HG02943 (cell line): ENCODE measurements around the gene IFNGR1.

Source experiments
- ATAC-seq: cut with Tn5 transposase; IDR thresholded peaks from one replicate; pipeline ENCODE4 v1.9.1; 2021; ENCODE audit warnings: mild to moderate bottlenecking, low read depth, moderate library complexity; ENCODE audit not compliant: unreplicated experiment

The IFNGR1 gene

DNA sequence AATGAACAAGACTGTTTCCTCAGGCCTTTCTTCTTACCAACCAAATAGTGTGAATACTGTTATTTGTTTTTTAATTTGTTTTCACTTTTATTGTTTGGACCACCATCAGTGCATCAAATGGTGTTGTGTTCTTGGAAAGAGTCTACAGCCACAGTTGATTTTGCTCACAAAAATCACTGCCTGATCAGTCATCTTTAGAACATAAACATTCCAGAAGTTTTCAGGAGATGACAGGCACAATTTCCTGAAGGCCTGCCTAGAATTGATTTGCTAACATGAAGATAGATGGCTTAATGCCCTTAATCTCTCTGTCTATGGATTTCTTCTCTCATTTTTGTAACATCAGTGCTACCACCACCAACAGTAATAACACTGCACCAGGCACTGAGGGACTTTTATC lies 59.3 kb downstream of the IFNGR1 start:
- ATAC-seq: no peak

DNA sequence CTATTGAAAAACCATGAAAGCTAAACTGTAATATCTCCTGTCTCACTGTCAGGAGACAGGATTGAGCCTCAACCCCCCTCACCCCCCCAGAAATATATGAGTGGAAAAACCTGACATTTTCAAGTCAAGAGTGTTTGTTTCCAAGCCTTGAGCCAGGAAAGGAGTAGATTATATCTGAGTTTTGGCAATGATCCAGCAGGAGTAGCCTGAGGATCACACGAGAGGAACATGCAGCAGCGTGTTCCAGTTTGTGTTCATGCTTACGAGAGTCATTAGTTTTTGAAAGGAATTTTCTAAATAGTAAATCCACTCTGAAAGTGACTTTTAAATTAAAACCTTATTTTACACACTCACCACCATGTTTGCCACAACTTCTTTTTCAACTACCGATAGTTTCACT lies 61.6 kb downstream of the IFNGR1 start:
- ATAC-seq: no peak

DNA sequence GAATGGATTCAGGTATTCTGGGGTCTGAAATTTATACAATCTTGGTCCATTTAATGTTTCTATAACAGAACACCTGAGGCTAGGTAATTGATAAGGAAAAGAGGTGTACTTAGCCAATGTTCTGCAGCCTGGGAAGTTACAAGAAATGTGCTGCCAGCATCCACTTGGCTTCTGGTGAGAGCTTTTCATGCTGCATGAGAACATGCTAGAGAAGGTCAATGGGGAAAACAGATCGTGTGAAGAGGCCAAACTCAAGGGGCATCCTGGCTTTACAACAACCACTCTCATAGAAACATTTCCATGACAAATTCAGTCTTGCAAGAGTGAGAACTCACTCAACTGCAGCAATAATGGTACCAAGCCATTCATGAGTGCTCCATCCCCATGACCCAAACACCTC lies 62.5 kb downstream of the IFNGR1 start:
- ATAC-seq: no peak

- no peak for ATAC-seq
These were observed 63.4 kb downstream of the IFNGR1 start for GRCh38 chr6:137155830-137156229.

GRCh38 chr6:137150072-137150471 lies 69.1 kb downstream of the IFNGR1 start:
- no peak for ATAC-seq

DNA sequence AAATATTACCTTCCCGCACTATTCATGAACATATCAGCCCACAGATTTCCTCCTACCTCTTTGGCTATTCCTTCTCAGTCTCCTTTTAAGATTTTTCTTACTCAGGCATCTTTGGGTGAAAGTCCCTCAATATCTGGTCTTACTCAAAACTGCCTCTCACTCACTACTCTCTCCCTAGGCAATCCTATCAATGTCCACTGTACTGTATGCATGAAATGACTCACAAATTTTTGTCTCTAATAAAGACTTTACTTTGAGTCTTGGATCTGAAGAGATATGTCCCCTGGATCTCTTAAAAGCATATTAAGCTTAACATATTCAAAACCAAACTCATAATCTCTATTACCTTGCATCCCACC lies 70.2 kb downstream of the IFNGR1 start:
- no peak for ATAC-seq

- ATAC-seq: no peak
These were observed 70.7 kb downstream of the IFNGR1 start for GRCh38 chr6:137148306-137149034.
